ENCODE data around the gene TFF3. TPM values are rescaled to one million over a fixed set of nuclear protein-coding genes. Genes with fewer than 3 reads are reported as not detected.

The TFF3 gene
- total and polyA plus RNA-seq, 2 of the 13 experiments (the other 11 are each of a cell fraction or from before 2014, with no cell fraction given) = 14.2 to 26.9 TPM

DNA sequence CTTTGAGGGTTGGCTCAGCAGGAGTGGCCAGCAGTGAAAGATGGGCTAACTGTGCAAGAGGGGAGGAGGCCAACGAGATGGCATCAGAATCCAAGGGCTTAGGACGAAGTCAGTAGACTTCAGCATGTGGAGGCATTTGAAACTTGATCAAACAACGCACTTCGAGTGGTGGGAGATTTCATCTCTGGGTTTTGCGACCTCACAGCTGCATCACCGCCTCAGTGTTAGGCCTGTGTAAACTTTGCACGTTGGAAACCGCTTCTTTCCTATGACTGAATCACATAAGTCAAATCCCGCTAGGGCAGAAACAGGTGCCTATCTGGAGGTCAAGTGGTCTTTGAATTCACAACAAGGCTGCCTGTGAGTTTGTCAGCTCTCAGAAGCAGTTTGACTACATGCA lies 17.8 kb downstream of the TFF3 start:
- Histone ChIP-seq H3K27ac (ENCODE audit: extremely low read length, insufficient read depth, low read length) (no peak overlapping the region), H3K27me3 (ENCODE audit: control insufficient read depth in 1 of 2, insufficient read depth in 2 of 2, low read length in 2 of 2) (peaks cover 5 to 40% of the 10 kb centered on the region in 2 experiments; a peak in 3 of 5 replicates), H3K79me2 (ENCODE audit: insufficient read depth, low read length) (no peaks in the 10 kb centered on the region), H3K9ac (ENCODE audit: insufficient read depth, low read depth, low read length) (no peak overlapping the region), H3K36me3 (replicated peaks in 1 of 2; ENCODE audit: control insufficient read depth in 1 of 2, insufficient read depth in 2 of 2, low read length in 2 of 2) (no peaks in the 10 kb centered on the region), H3K4me3 (replicated peaks in 1 of 3; ENCODE audit: insufficient read depth in 1 of 3, low read depth in 2 of 3, low read length in 3 of 3) (no peak overlapping the region), H3K9me3 (ENCODE audit: low read length) (no peaks in the 10 kb centered on the region), H2AFZ (ENCODE audit: low read length) (no peak overlapping the region), H3K4me2 (ENCODE audit: low read depth, low read length) (no peak overlapping the region), H4K20me1 (ENCODE audit: insufficient read depth, low read length) (no peaks in the 10 kb centered on the region; the same call in 1 of the 2 replicates), H3K4me1 (ENCODE audit: insufficient read depth, low read length) (no peaks in the 10 kb centered on the region)
- 20% methylated on average over 3 of the region's 9 CpGs for WGBS (ENCODE audit: low lambda C conversion rate)
- FAIRE-seq (no peak), DNase-seq (ENCODE audit: low spot score) (no peak), ATAC-seq (no peak)
- CTCF ChIA-PET (ENCODE audit: low intra/inter-chr PET ratio, low total read pairs) = no interaction called here
- in situ Hi-C loops (cut with HindIII; ENCODE audit: extremely low pct_ligation_motif_present, low pct_unique_long_range_greater_than_20kb) = no loop called here
- no TSS peak for BruUV-seq (replicated peaks)
- TF ChIP-seq ZNF839 (CRISPR knock-in tag; IDR thresholded peaks at IDR 0.05; ENCODE audit: borderline replicate concordance) (no peak), ELF1 (CRISPR knock-in tag; IDR thresholded peaks at IDR 0.05) (no peak), KLF6 (CRISPR knock-in tag; IDR thresholded peaks at IDR 0.05) (no peak), PHF21A (CRISPR knock-in tag; IDR thresholded peaks at IDR 0.05) (no peak)
- POLR2A ChIA-PET = no interaction called here
- intact Hi-C loops (cut with micrococcal nuclease; ENCODE audit: unreplicated experiment) = no loop called here

DNA sequence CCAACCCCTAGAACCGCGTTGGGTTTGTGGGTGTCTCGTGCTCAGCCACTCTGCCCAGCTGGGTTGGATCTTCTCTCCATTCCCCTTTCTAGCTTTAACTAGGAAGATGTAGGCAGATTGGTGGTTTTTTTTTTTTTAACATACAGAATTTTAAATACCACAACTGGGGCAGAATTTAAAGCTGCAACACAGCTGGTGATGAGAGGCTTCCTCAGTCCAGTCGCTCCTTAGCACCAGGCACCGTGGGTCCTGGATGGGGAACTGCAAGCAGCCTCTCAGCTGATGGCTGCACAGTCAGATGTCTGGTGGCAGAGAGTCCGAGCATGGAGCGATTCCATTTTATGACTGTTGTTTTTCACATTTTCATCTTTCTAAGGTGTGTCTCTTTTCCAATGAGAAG lies 18.7 kb downstream of the TFF3 start:
- ChIA-PET POLR2A (no interaction called here), CTCF (ENCODE audit: low intra/inter-chr PET ratio, low total read pairs) (no interaction called here)
- DNase-seq (ENCODE audit: low spot score) (no peak), ATAC-seq (no peak), FAIRE-seq (no peak)
- Histone ChIP-seq H3K27ac (ENCODE audit: extremely low read length, insufficient read depth, low read length) (no peak overlapping the region), H3K79me2 (ENCODE audit: insufficient read depth, low read length) (no peaks in the 10 kb centered on the region), H3K9ac (ENCODE audit: insufficient read depth, low read depth, low read length) (no peak overlapping the region), H3K4me3 (replicated peaks in 1 of 3; ENCODE audit: insufficient read depth in 1 of 3, low read depth in 2 of 3, low read length in 3 of 3) (no peak overlapping the region), H3K9me3 (ENCODE audit: low read length) (no peaks in the 10 kb centered on the region), H3K4me1 (ENCODE audit: insufficient read depth, low read length) (no peaks in the 10 kb centered on the region), H3K36me3 (replicated peaks in 1 of 2; ENCODE audit: control insufficient read depth in 1 of 2, insufficient read depth in 2 of 2, low read length in 2 of 2) (no peaks in the 10 kb centered on the region), H2AFZ (ENCODE audit: low read length) (no peak overlapping the region), H4K20me1 (ENCODE audit: insufficient read depth, low read length) (no peaks in the 10 kb centered on the region; the same call in 1 of the 2 replicates), H3K27me3 (ENCODE audit: control insufficient read depth in 1 of 2, insufficient read depth in 2 of 2, low read length in 2 of 2) (peaks cover 5 to 35% of the 10 kb centered on the region in 2 experiments; a peak in 3 of 5 replicates), H3K4me2 (ENCODE audit: low read depth, low read length) (no peak overlapping the region)
- intact Hi-C loops (cut with micrococcal nuclease; ENCODE audit: unreplicated experiment) = no loop called here
- in situ Hi-C loops (cut with HindIII; ENCODE audit: extremely low pct_ligation_motif_present, low pct_unique_long_range_greater_than_20kb) = no loop called here
- WGBS (ENCODE audit: low lambda C conversion rate) = 38% methylated on average over 7 of the region's 7 CpGs
- no TSS peak for BruUV-seq (replicated peaks)
- TF ChIP-seq ZKSCAN5 (CRISPR knock-in tag; IDR thresholded peaks at IDR 0.05) (no peak), HCFC1 (IDR thresholded peaks at IDR 0.05; ENCODE audit: low read depth, low read length) (no peak), ZSCAN25 (CRISPR knock-in tag; IDR thresholded peaks at IDR 0.05) (no peak), THAP11 (CRISPR knock-in tag; IDR thresholded peaks at IDR 0.05) (no peak), DMAP1 (CRISPR knock-in tag; IDR thresholded peaks at IDR 0.05) (no peak), RNF2 (conservative IDR thresholded peaks at IDR 0.05; ENCODE audit: low read depth) (no peak), ZNF484 (CRISPR knock-in tag; IDR thresholded peaks at IDR 0.05; ENCODE audit: borderline replicate concordance, low read depth) (no peak), FOXK1 (CRISPR knock-in tag; IDR thresholded peaks at IDR 0.05; ENCODE audit: borderline replicate concordance, low read depth) (no peak), ZNF703 (CRISPR knock-in tag; IDR thresholded peaks at IDR 0.05; ENCODE audit: borderline replicate concordance) (no peak), ZFP82 (CRISPR knock-in tag; IDR thresholded peaks at IDR 0.05; ENCODE audit: borderline replicate concordance) (no peak), SMAD1 (CRISPR knock-in tag; IDR thresholded peaks at IDR 0.05; ENCODE audit: borderline replicate concordance, low read depth) (no peak), TCF7 (IDR thresholded peaks at IDR 0.05; ENCODE audit: low read depth) (no peak)
- TF ChIP-seq, protein P1, sequence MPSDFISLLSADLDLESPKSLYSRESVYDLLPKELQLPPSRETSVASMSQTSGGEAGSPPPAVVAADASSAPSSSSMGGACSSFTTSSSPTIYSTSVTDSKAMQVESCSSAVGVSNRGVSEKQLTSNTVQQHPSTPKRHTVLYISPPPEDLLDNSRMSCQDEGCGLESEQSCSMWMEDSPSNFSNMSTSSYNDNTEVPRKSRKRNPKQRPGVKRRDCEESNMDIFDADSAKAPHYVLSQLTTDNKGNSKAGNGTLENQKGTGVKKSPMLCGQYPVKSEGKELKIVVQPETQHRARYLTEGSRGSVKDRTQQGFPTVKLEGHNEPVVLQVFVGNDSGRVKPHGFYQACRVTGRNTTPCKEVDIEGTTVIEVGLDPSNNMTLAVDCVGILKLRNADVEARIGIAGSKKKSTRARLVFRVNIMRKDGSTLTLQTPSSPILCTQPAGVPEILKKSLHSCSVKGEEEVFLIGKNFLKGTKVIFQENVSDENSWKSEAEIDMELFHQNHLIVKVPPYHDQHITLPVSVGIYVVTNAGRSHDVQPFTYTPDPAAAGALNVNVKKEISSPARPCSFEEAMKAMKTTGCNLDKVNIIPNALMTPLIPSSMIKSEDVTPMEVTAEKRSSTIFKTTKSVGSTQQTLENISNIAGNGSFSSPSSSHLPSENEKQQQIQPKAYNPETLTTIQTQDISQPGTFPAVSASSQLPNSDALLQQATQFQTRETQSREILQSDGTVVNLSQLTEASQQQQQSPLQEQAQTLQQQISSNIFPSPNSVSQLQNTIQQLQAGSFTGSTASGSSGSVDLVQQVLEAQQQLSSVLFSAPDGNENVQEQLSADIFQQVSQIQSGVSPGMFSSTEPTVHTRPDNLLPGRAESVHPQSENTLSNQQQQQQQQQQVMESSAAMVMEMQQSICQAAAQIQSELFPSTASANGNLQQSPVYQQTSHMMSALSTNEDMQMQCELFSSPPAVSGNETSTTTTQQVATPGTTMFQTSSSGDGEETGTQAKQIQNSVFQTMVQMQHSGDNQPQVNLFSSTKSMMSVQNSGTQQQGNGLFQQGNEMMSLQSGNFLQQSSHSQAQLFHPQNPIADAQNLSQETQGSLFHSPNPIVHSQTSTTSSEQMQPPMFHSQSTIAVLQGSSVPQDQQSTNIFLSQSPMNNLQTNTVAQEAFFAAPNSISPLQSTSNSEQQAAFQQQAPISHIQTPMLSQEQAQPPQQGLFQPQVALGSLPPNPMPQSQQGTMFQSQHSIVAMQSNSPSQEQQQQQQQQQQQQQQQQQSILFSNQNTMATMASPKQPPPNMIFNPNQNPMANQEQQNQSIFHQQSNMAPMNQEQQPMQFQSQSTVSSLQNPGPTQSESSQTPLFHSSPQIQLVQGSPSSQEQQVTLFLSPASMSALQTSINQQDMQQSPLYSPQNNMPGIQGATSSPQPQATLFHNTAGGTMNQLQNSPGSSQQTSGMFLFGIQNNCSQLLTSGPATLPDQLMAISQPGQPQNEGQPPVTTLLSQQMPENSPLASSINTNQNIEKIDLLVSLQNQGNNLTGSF (CRISPR knock-in tag; IDR thresholded peaks at IDR 0.05) = no peak
